Left lung (tissue), 10 donors: ENCODE data around the gene CDKL4. TPM values are rescaled to one million over a fixed set of nuclear protein-coding genes. Genes with fewer than 3 reads are reported as not detected.

Experiments
- ATAC-seq: fragments of 200-7000 bp; cut with Tn5 transposase; one replicate; pipeline ENCODE4 v1.9.1; 2020; ENCODE audit warnings: moderate library complexity
- DNase-seq, 4 donors: peaks; one replicate each; pipeline ENCODE4 v3.0.0-alpha.2; 2013 to 2020
- H3K27ac ChIP-seq, 2 donors: fragments of 200-600 bp; sonication (generic) in 1 of 2; one replicate each; pipeline versions ENCODE4 v1.5.0 to v1.8.0; 2020 to 2021
- H3K27me3 ChIP-seq, 2 donors: fragments of 200-600 bp; sonication (generic) in 1 of 2; one replicate each; pipeline versions ENCODE4 v1.5.0 to v1.8.0; 2020 to 2021
- H3K36me3 ChIP-seq, 2 donors: fragments of 200-600 bp; sonication (generic) in 1 of 2; one replicate each; pipeline versions ENCODE4 v1.5.0 to v1.8.0; 2020 to 2021
- H3K4me1 ChIP-seq, 2 donors: fragments of 200-600 bp; one replicate each; pipeline ENCODE4 v1.8.0; 2021
- H3K4me3 ChIP-seq, 2 donors: fragments of 200-600 bp; sonication (generic) in 1 of 2; one replicate each; pipeline versions ENCODE4 v1.5.0 to v1.8.0; 2020 to 2021; ENCODE audit warnings: mild to moderate bottlenecking in 1 of 2
- H3K9me3 ChIP-seq, 2 donors: fragments of 200-600 bp; sonication (generic) in 1 of 2; one replicate each; pipeline versions ENCODE4 v1.5.0 to v1.8.0; 2020 to 2021
- intact Hi-C, 2 donors: fragments of 100-400 bp; cut with DNase I; formaldehyde crosslinking; loops; one replicate each; pipeline versions ENCODE4 v1.11.2 to v1.14.2; 2022
- polyA plus RNA-seq, 6 donors: library from polyadenylated mRNA; unstranded; fragments of 120-200 nt; gene quantifications; one replicate each; pipeline ENCODE4 v1.2.1, GENCODE V29; 2013; ENCODE audit not compliant: insufficient read length in 6 of 6
- total RNA-seq, 2 donors: library from RNA; stranded (reverse); fragmentation: NEBNext Ultra II Directional; extraction: Animal tissue kit (Norgen Biotek cat#: 25700); gene quantifications; one replicate each; pipeline ENCODE4 v1.2.1, GENCODE V29; 2021
- TF ChIP-seq, protein P1 (sequence below), 2 donors: fragments of 200-600 bp; sonication (generic) in 1 of 2; IDR thresholded peaks; one replicate each; pipeline versions ENCODE4 v1.5.0 to v1.8.0; 2021; ENCODE audit warnings: antibody characterized with exemption in 2 of 2
- donor health status: DM: no; HTN: yes; CAD: no.
- donor health status: DM: no; HTN: no; CAD: no.

CDKL4 gene
- total and polyA plus RNA-seq, 8 donors = 0.55 to 3.1 (median 1.1) TPM

GRCh38 chr2:39232141-39232540 lies 11.6 kb downstream of the CDKL4 start:
- ATAC-seq = no peak
- no peak overlapping the region for H3K4me3 ChIP-seq
- peaks cover 0 to 17% of the 10 kb centered on the region in 2 donors for H3K4me1 ChIP-seq
- H3K9me3 ChIP-seq = no peaks in the 10 kb centered on the region
- TF ChIP-seq, protein P1, sequence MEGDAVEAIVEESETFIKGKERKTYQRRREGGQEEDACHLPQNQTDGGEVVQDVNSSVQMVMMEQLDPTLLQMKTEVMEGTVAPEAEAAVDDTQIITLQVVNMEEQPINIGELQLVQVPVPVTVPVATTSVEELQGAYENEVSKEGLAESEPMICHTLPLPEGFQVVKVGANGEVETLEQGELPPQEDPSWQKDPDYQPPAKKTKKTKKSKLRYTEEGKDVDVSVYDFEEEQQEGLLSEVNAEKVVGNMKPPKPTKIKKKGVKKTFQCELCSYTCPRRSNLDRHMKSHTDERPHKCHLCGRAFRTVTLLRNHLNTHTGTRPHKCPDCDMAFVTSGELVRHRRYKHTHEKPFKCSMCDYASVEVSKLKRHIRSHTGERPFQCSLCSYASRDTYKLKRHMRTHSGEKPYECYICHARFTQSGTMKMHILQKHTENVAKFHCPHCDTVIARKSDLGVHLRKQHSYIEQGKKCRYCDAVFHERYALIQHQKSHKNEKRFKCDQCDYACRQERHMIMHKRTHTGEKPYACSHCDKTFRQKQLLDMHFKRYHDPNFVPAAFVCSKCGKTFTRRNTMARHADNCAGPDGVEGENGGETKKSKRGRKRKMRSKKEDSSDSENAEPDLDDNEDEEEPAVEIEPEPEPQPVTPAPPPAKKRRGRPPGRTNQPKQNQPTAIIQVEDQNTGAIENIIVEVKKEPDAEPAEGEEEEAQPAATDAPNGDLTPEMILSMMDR (IDR thresholded peaks at IDR 0.05) = no peak
- intact Hi-C loops = no loop called here
- no peaks in the 10 kb centered on the region for H3K27me3 ChIP-seq
- no peak for DNase-seq
- H3K27ac ChIP-seq = no peak overlapping the region
- no peaks in the 10 kb centered on the region for H3K36me3 ChIP-seq

- intact Hi-C loops = loop anchor here in 1 of 2 donors (5.0 kb wide), 1 partner anchor 171 kb away; no protein-coding TSS in a partner anchor
- no peaks in the 10 kb centered on the region for H3K36me3 ChIP-seq
- ATAC-seq = no peak
- H3K9me3 ChIP-seq = no peaks in the 10 kb centered on the region
- H3K4me1 ChIP-seq = peaks cover 0 to 17% of the 10 kb centered on the region in 2 donors
- TF ChIP-seq, protein P1 (IDR thresholded peaks at IDR 0.05) = peak in 1 of 2 donors; percentile 8
- H3K27me3 ChIP-seq = no peaks in the 10 kb centered on the region
- DNase-seq = no peak
- H3K4me3 ChIP-seq = peak overlapping the region in 1 of 2 donors; percentile 6
- H3K27ac ChIP-seq = no peak overlapping the region
Observed at GRCh38 chr2:39228413-39229209, 15.2 kb downstream of the CDKL4 start.

GRCh38 chr2:39227628-39228412 lies 15.9 kb downstream of the CDKL4 start:
- no peak overlapping the region for H3K27ac ChIP-seq
- peaks cover 0 to 17% of the 10 kb centered on the region in 2 donors for H3K4me1 ChIP-seq
- H3K36me3 ChIP-seq = no peaks in the 10 kb centered on the region
- TF ChIP-seq, protein P1 (IDR thresholded peaks at IDR 0.05) = peak; percentile 60 to 82
- H3K27me3 ChIP-seq = no peaks in the 10 kb centered on the region
- peak; percentile 76 to 95 (median 84) for DNase-seq
- ATAC-seq = peak; percentile 96
- H3K4me3 ChIP-seq = peak overlapping the region in 1 of 2 donors; percentile 6
- no peaks in the 10 kb centered on the region for H3K9me3 ChIP-seq
- intact Hi-C loops = loop anchor here in 1 of 2 donors (5.0 kb wide), 1 partner anchor 171 kb away; no protein-coding TSS in a partner anchor

GRCh38 chr2:39225567-39225966 lies 18.2 kb downstream of the CDKL4 start:
- Histone ChIP-seq H3K9me3 (no peaks in the 10 kb centered on the region), H3K27ac (no peak overlapping the region), H3K27me3 (no peaks in the 10 kb centered on the region), H3K4me1 (peaks cover 0 to 17% of the 10 kb centered on the region in 2 donors), H3K4me3 (no peak overlapping the region), H3K36me3 (no peaks in the 10 kb centered on the region)
- TF ChIP-seq, protein P1 (IDR thresholded peaks at IDR 0.05) = no peak
- intact Hi-C loops = loop anchor here in 1 of 2 donors (5.0 kb wide), 1 partner anchor 168 kb away; no protein-coding TSS in a partner anchor
- ATAC-seq (no peak), DNase-seq (no peak)

- intact Hi-C loops = no loop called here
Observed at GRCh38 chr2:39223909-39224308, 19.9 kb downstream of the CDKL4 start.

More at GRCh38 chr2:39223909-39224308, 19.9 kb downstream of the CDKL4 start:
- no peak overlapping the region for H3K4me3 ChIP-seq
- TF ChIP-seq, protein P1 (IDR thresholded peaks at IDR 0.05) = no peak
- no peaks in the 10 kb centered on the region for H3K9me3 ChIP-seq
- no peak overlapping the region for H3K27ac ChIP-seq
- no peaks in the 10 kb centered on the region for H3K27me3 ChIP-seq
- no peaks in the 10 kb centered on the region for H3K36me3 ChIP-seq
- H3K4me1 ChIP-seq = peaks cover 0 to 10% of the 10 kb centered on the region in 2 donors
- ATAC-seq = no peak
- DNase-seq = no peak
